ENCODE results near the gene IKZF4. TPM values are rescaled to one million over a fixed set of nuclear protein-coding genes. Genes with fewer than 3 reads are reported as not detected.

Gene IKZF4
- total RNA-seq, 1 experiment from 2014 or later, result 1.8 TPM

- DNase-seq (ENCODE audit: low read depth), result peak; percentile 41
These were observed 62.1 kb downstream of the IKZF4 start for GRCh38 chr12:56082967-56083366.

GRCh38 chr12:56084958-56085543 is 64.2 kb downstream of the IKZF4 start:
- DNase-seq (ENCODE audit: low read depth), result peak; percentile 16

GRCh38 chr12:56086096-56086495 is 65.3 kb downstream of the IKZF4 start:
- DNase-seq (ENCODE audit: low read depth), result no peak

GRCh38 chr12:56086608-56087007 is 65.8 kb downstream of the IKZF4 start:
- DNase-seq (ENCODE audit: low read depth), result no peak

GRCh38 chr12:56087220-56087619 is 66.4 kb downstream of the IKZF4 start:
- DNase-seq (ENCODE audit: low read depth), result peak; percentile 13

Other genes starting within 250 kb of the IKZF4 start
- 110 and 137 TPM in 2 replicates for gene SARNP, start 203.3 kb upstream of the IKZF4 start, total RNA-seq (2014; rRNA removed; shearing (Covaris generic))
- 25.5 and 37.1 TPM in 2 replicates for gene ORMDL2, start 203.0 kb upstream of the IKZF4 start, total RNA-seq (2014; rRNA removed; shearing (Covaris generic))
- 26.0 and 30.8 TPM in 2 replicates for gene DNAJC14, start 191.5 kb upstream of the IKZF4 start, total RNA-seq (2014; rRNA removed; shearing (Covaris generic))
- 4.2 and 4.4 TPM in 2 replicates for gene MMP19, start 178.1 kb upstream of the IKZF4 start, total RNA-seq (2014; rRNA removed; shearing (Covaris generic))
- 21.7 and 22.0 TPM in 2 replicates for gene PYM1, start 93.1 kb upstream of the IKZF4 start, total RNA-seq (2014; rRNA removed; shearing (Covaris generic))
- 16.9 and 23.6 TPM in 2 replicates for gene DGKA, start 89.9 kb upstream of the IKZF4 start, total RNA-seq (2014; rRNA removed; shearing (Covaris generic))
- 0.84 and 1.1 TPM in 2 replicates for gene PMEL, start 55.0 kb upstream of the IKZF4 start, total RNA-seq (2014; rRNA removed; shearing (Covaris generic))
- 54.7 and 85.4 TPM in 2 replicates for gene CDK2, start 54.2 kb upstream of the IKZF4 start, total RNA-seq (2014; rRNA removed; shearing (Covaris generic))
- 39.2 and 45.1 TPM in 2 replicates for gene RAB5B, start 47.0 kb upstream of the IKZF4 start, total RNA-seq (2014; rRNA removed; shearing (Covaris generic))
- 10.7 and 13.6 TPM in 2 replicates for gene SUOX, start 23.8 kb upstream of the IKZF4 start, total RNA-seq (2014; rRNA removed; shearing (Covaris generic))
- gene RPS26, start 20.9 kb downstream of the IKZF4 start, total RNA-seq (2014; rRNA removed; shearing (Covaris generic)), result 1,489 and 2,299 TPM in 2 replicates
- 3.0 and 5.4 TPM in 2 replicates for gene ERBB3, start 59.1 kb downstream of the IKZF4 start, total RNA-seq (2014; rRNA removed; shearing (Covaris generic))
- 184 and 190 TPM in 2 replicates for gene PA2G4, start 83.5 kb downstream of the IKZF4 start, total RNA-seq (2014; rRNA removed; shearing (Covaris generic))
- gene RPL41, start 95.6 kb downstream of the IKZF4 start, total RNA-seq (2014; rRNA removed; shearing (Covaris generic)), result 2,792 and 3,380 TPM in 2 replicates
- gene ZC3H10, start 97.2 kb downstream of the IKZF4 start, total RNA-seq (2014; rRNA removed; shearing (Covaris generic)), result 3.1 and 3.3 TPM in 2 replicates
- gene ESYT1, start 107.2 kb downstream of the IKZF4 start, total RNA-seq (2014; rRNA removed; shearing (Covaris generic)), result 179 and 193 TPM in 2 replicates
- gene MYL6B, start 131.5 kb downstream of the IKZF4 start, total RNA-seq (2014; rRNA removed; shearing (Covaris generic)), result 62.7 and 64.5 TPM in 2 replicates
- 3,182 and 3,310 TPM in 2 replicates for gene MYL6, start 137.3 kb downstream of the IKZF4 start, total RNA-seq (2014; rRNA removed; shearing (Covaris generic))
- gene SMARCC2, start 168.4 kb downstream of the IKZF4 start, total RNA-seq (2014; rRNA removed; shearing (Covaris generic)), result 29.8 and 35.7 TPM in 2 replicates
- gene RNF41, start 200.9 kb downstream of the IKZF4 start, total RNA-seq (2014; rRNA removed; shearing (Covaris generic)), result 31.4 and 37.7 TPM in 2 replicates
- 68.1 and 72.1 TPM in 2 replicates for gene NABP2, start 203.3 kb downstream of the IKZF4 start, total RNA-seq (2014; rRNA removed; shearing (Covaris generic))
- gene SLC39A5, start 209.0 kb downstream of the IKZF4 start, total RNA-seq (2014; rRNA removed; shearing (Covaris generic)), result 0.36 TPM in 1 of 2 replicates, not detected in the other
- gene ANKRD52, start 237.3 kb downstream of the IKZF4 start, total RNA-seq (2014; rRNA removed; shearing (Covaris generic)), result 8.7 and 10.6 TPM in 2 replicates
- gene COQ10A, start 245.9 kb downstream of the IKZF4 start, total RNA-seq (2014; rRNA removed; shearing (Covaris generic)), result 7.6 and 10.1 TPM in 2 replicates

Measured in RPMI7951 (cell line).